ENCODE results near the gene FAM222B. TPM values are rescaled to one million over a fixed set of nuclear protein-coding genes. Genes with fewer than 3 reads are reported as not detected.
"Not testable (repeated sequence)": the region's sequence is repeated elsewhere in the genome, so short reads cannot be mapped to it uniquely, and the experiment has no call there.

The FAM222B gene
- total RNA-seq, 1 experiment from 2014 or later: 9.6 TPM

- H3K36me3 ChIP-seq (ENCODE audit: insufficient read depth, low read length): peaks cover 10% of the 10 kb centered on the region; the same call in 1 of the 2 replicates
- no peak overlapping the region for H3K9ac ChIP-seq (ENCODE audit: low read length)
- H3K4me1 ChIP-seq (ENCODE audit: low read length): peaks cover 17% of the 10 kb centered on the region
- H3K4me3 ChIP-seq (ENCODE audit: low read length): no peak overlapping the region
- no peaks in the 10 kb centered on the region for H3K9me3 ChIP-seq (ENCODE audit: low read length)
- no peak overlapping the region for H3K4me2 ChIP-seq (ENCODE audit: low read depth, low read length, poor library complexity, severe bottlenecking)
- H3K79me2 ChIP-seq (ENCODE audit: low read length): peaks cover 15% of the 10 kb centered on the region
- H3K27me3 ChIP-seq (ENCODE audit: low read length): no peaks in the 10 kb centered on the region
- no peaks in the 10 kb centered on the region for H3K9me2 ChIP-seq (replicated peaks; ENCODE audit: insufficient read depth, low read length)
- no peak for DNase-seq
- H4K20me1 ChIP-seq (ENCODE audit: insufficient read depth, low read depth, low read length): no peaks in the 10 kb centered on the region
- no peak overlapping the region for H2AFZ ChIP-seq (ENCODE audit: low read length)
- no peak overlapping the region for H3K27ac ChIP-seq (ENCODE audit: low read length)
These were observed 15.6 kb upstream of the FAM222B start for GRCh38 chr17:28857905-28858800.

DNA sequence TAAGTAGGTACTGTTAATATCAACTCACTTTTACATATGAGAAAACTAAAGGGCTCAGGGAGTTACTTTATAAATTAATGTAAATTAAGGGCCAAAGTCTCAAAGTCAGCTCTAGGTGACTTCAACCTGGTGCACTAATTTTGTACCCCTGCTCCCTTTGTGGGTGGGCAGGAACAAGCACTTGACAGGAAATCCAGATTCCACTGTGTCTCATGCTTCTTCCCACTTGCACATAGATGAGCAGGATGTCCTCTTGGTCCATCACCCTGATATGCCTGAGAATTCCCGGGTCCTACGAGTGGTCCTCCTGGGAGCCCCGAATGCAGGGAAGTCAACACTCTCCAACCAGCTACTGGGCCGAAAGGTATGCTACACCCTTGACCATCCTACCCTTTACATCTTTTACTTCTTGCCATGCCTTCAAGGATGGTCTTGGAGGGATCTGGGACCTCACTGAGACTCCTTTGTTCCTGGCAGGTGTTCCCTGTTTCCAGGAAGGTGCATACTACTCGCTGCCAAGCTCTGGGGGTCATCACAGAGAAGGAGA is 13.5 kb upstream of the FAM222B start:
- H3K4me3 ChIP-seq (ENCODE audit: low read length): peak overlapping the region; percentile 80
- H3K9me2 ChIP-seq (replicated peaks; ENCODE audit: insufficient read depth, low read length): no peaks in the 10 kb centered on the region
- H2AFZ ChIP-seq (ENCODE audit: low read length): no peak overlapping the region
- peaks cover 17% of the 10 kb centered on the region for H3K4me1 ChIP-seq (ENCODE audit: low read length)
- peaks cover 15% of the 10 kb centered on the region for H3K79me2 ChIP-seq (ENCODE audit: low read length)
- no peaks in the 10 kb centered on the region for H3K9me3 ChIP-seq (ENCODE audit: low read length)
- no peak for DNase-seq
- no peaks in the 10 kb centered on the region for H4K20me1 ChIP-seq (ENCODE audit: insufficient read depth, low read depth, low read length)
- H3K9ac ChIP-seq (ENCODE audit: low read length): peak overlapping the region; percentile 74
- H3K27ac ChIP-seq (ENCODE audit: low read length): no peak overlapping the region
- H3K36me3 ChIP-seq (ENCODE audit: insufficient read depth, low read length): peaks cover 10% of the 10 kb centered on the region; the same call in 1 of the 2 replicates
- H3K27me3 ChIP-seq (ENCODE audit: low read length): no peaks in the 10 kb centered on the region
- peak overlapping the region; percentile 96 for H3K4me2 ChIP-seq (ENCODE audit: low read depth, low read length, poor library complexity, severe bottlenecking)

- H3K4me2 ChIP-seq (ENCODE audit: low read depth, low read length, poor library complexity, severe bottlenecking): peak overlapping the region; percentile 96
- H4K20me1 ChIP-seq (ENCODE audit: insufficient read depth, low read depth, low read length): no peaks in the 10 kb centered on the region
- peaks cover 10% of the 10 kb centered on the region; the same call in 1 of the 2 replicates for H3K36me3 ChIP-seq (ENCODE audit: insufficient read depth, low read length)
- H3K4me1 ChIP-seq (ENCODE audit: low read length): peaks cover 17% of the 10 kb centered on the region
- H3K4me3 ChIP-seq (ENCODE audit: low read length): peak overlapping the region; percentile 80
- H2AFZ ChIP-seq (ENCODE audit: low read length): peak overlapping the region; percentile 49; the same call in 1 of the 2 replicates
- no peak for DNase-seq
- no peaks in the 10 kb centered on the region for H3K9me2 ChIP-seq (replicated peaks; ENCODE audit: insufficient read depth, low read length)
- no peaks in the 10 kb centered on the region for H3K9me3 ChIP-seq (ENCODE audit: low read length)
- no peak overlapping the region for H3K27ac ChIP-seq (ENCODE audit: low read length)
- H3K27me3 ChIP-seq (ENCODE audit: low read length): no peaks in the 10 kb centered on the region
- H3K9ac ChIP-seq (ENCODE audit: low read length): peak overlapping the region; percentile 74
- H3K79me2 ChIP-seq (ENCODE audit: low read length): peaks cover 15% of the 10 kb centered on the region
These were observed 12.7 kb upstream of the FAM222B start for GRCh38 chr17:28855336-28855679.

- Histone ChIP-seq H3K9ac (ENCODE audit: low read length) (peak within 1 kb of the TSS; percentile 74), H3K4me1 (ENCODE audit: low read length) (peaks cover 17% of the 10 kb centered on the region), H3K27ac (ENCODE audit: low read length) (no peak within 1 kb of the TSS), H3K9me3 (ENCODE audit: low read length) (no peaks in the 10 kb centered on the region), H3K27me3 (ENCODE audit: low read length) (no peaks in the 10 kb centered on the region), H4K20me1 (ENCODE audit: insufficient read depth, low read depth, low read length) (no peaks in the 10 kb centered on the region), H3K9me2 (replicated peaks; ENCODE audit: insufficient read depth, low read length) (no peaks in the 10 kb centered on the region), H3K79me2 (ENCODE audit: low read length) (peaks cover 15% of the 10 kb centered on the region), H3K4me2 (ENCODE audit: low read depth, low read length, poor library complexity, severe bottlenecking) (peak within 1 kb of the TSS; percentile 96), H3K36me3 (ENCODE audit: insufficient read depth, low read length) (peaks cover 10% of the 10 kb centered on the region; the same call in 1 of the 2 replicates), H2AFZ (ENCODE audit: low read length) (peak within 1 kb of the TSS; percentile 98), H3K4me3 (ENCODE audit: low read length) (peak within 1 kb of the TSS; percentile 80)
- DNase-seq: peak; percentile 95
These were observed 12.1 kb upstream of the FAM222B start, which contains the start of gene ERAL1 for GRCh38 chr17:28854457-28855335. Gene ERAL1, plus strand, starts transcription at chr17:28855016. Its CDS starts 19 bp downstream, at chr17:28855035.

DNA sequence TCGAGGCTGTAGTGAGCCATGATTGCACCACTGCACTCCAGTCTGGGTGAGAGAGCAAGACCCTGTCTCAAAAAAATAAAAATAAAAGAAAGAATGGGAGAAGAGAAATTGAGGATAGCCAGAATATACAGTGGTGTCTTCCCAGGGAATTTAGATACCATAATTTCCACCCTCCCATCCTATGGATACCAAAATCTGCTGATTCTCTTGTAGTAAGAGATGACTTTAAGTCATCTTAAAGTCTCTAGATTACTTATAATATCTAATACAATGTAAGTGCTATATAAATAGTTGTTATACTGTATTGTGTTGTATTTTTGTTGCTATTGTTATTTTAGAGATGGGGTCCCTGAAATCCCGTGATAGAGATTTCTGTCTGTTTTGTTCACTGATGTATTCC is 10.7 kb upstream of the FAM222B start:
- Histone ChIP-seq H3K4me2 (ENCODE audit: low read depth, low read length, poor library complexity, severe bottlenecking) (no peak overlapping the region), H3K4me3 (ENCODE audit: low read length) (no peak overlapping the region), H3K4me1 (ENCODE audit: low read length) (peaks cover 17% of the 10 kb centered on the region), H3K9me2 (replicated peaks; ENCODE audit: insufficient read depth, low read length) (no peaks in the 10 kb centered on the region), H3K9ac (ENCODE audit: low read length) (no peak overlapping the region), H3K36me3 (ENCODE audit: insufficient read depth, low read length) (peaks cover 4% of the 10 kb centered on the region; the same call in 1 of the 2 replicates), H3K27me3 (ENCODE audit: low read length) (no peaks in the 10 kb centered on the region), H2AFZ (ENCODE audit: low read length) (no peak overlapping the region), H4K20me1 (ENCODE audit: insufficient read depth, low read depth, low read length) (no peaks in the 10 kb centered on the region), H3K27ac (ENCODE audit: low read length) (no peak overlapping the region), H3K79me2 (ENCODE audit: low read length) (peaks cover 15% of the 10 kb centered on the region), H3K9me3 (ENCODE audit: low read length) (no peaks in the 10 kb centered on the region)
- DNase-seq: no peak

- no peak overlapping the region for H3K9ac ChIP-seq (ENCODE audit: low read length)
- H3K27me3 ChIP-seq (ENCODE audit: low read length): no peaks in the 10 kb centered on the region
- no peak for DNase-seq
- no peak overlapping the region for H3K4me2 ChIP-seq (ENCODE audit: low read depth, low read length, poor library complexity, severe bottlenecking)
- H3K9me3 ChIP-seq (ENCODE audit: low read length): no peaks in the 10 kb centered on the region
- no peaks in the 10 kb centered on the region for H4K20me1 ChIP-seq (ENCODE audit: insufficient read depth, low read depth, low read length)
- no peak overlapping the region for H3K27ac ChIP-seq (ENCODE audit: low read length)
- H3K9me2 ChIP-seq (replicated peaks; ENCODE audit: insufficient read depth, low read length): no peaks in the 10 kb centered on the region
- H3K4me1 ChIP-seq (ENCODE audit: low read length): peaks cover 4% of the 10 kb centered on the region
- no peak overlapping the region for H2AFZ ChIP-seq (ENCODE audit: low read length)
- H3K79me2 ChIP-seq (ENCODE audit: low read length): no peaks in the 10 kb centered on the region
- H3K36me3 ChIP-seq (ENCODE audit: insufficient read depth, low read length): no peaks in the 10 kb centered on the region
- no peak overlapping the region for H3K4me3 ChIP-seq (ENCODE audit: low read length)
These were observed 6.7 kb upstream of the FAM222B start for GRCh38 chr17:28849281-28849680.

- not testable (repeated sequence) for H3K4me2 ChIP-seq (ENCODE audit: low read depth, low read length, poor library complexity, severe bottlenecking); H2AFZ ChIP-seq (ENCODE audit: low read length); H3K9ac ChIP-seq (ENCODE audit: low read length); H3K4me3 ChIP-seq (ENCODE audit: low read length); H4K20me1 ChIP-seq (ENCODE audit: insufficient read depth, low read depth, low read length); H3K9me3 ChIP-seq (ENCODE audit: low read length); H3K27ac ChIP-seq (ENCODE audit: low read length); H3K4me1 ChIP-seq (ENCODE audit: low read length); H3K27me3 ChIP-seq (ENCODE audit: low read length); H3K79me2 ChIP-seq (ENCODE audit: low read length); H3K9me2 ChIP-seq (replicated peaks; ENCODE audit: insufficient read depth, low read length); H3K36me3 ChIP-seq (ENCODE audit: insufficient read depth, low read length)
- peak; percentile 82 for DNase-seq
These were observed 6.1 kb upstream of the FAM222B start for GRCh38 chr17:28848667-28849066.

DNA sequence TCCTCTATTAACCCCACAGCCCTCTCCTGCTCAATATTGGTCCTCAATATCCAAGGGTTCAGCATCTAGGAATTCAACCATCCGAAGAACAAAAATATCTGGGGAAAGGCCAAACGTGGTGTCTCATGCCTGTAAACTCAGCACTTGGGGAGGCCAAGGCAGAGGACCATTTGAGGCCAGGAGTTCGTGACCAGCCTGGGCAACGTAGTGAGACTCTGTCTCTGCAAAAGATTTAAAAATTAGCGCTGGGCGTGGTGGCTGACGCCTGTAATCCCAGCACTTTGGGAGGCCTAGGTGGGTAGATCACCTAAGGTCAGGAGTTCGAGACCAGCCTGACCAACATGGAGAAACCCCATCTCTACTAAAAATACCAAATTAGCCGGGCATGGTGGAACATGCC is 4.1 kb upstream of the FAM222B start:
- not testable (repeated sequence) for H2AFZ ChIP-seq (ENCODE audit: low read length); H3K9ac ChIP-seq (ENCODE audit: low read length); H3K9me2 ChIP-seq (replicated peaks; ENCODE audit: insufficient read depth, low read length); H3K27me3 ChIP-seq (ENCODE audit: low read length); DNase-seq; H3K4me3 ChIP-seq (ENCODE audit: low read length); H3K36me3 ChIP-seq (ENCODE audit: insufficient read depth, low read length); H3K4me2 ChIP-seq (ENCODE audit: low read depth, low read length, poor library complexity, severe bottlenecking); H4K20me1 ChIP-seq (ENCODE audit: insufficient read depth, low read depth, low read length); H3K4me1 ChIP-seq (ENCODE audit: low read length); H3K9me3 ChIP-seq (ENCODE audit: low read length); H3K79me2 ChIP-seq (ENCODE audit: low read length); H3K27ac ChIP-seq (ENCODE audit: low read length)

Data from Karpas-422 (cell line).